HCT116 (cell line): Measurements from ENCODE around the gene RNF220. TPM values are rescaled to one million over a fixed set of nuclear protein-coding genes. Genes with fewer than 3 reads are reported as not detected.

Experiments used
- ATAC-seq: fragments of 200-7000 bp; cut with Tn5 transposase; 2 replicates; pipeline ENCODE4 v1.9.1; 2020; ENCODE audit warnings: mild to moderate bottlenecking, moderate library complexity
- BruUV-seq: library from RNA; stranded (reverse); fragments of 400-500 nt; replicated peaks from 2 replicates; lab custom pipeline; 2021; lab: Mats Ljungman, UMichigan
- CTCF ChIA-PET: fragments of 300-600 bp; sonication (Branson Sonifier 250); formaldehyde crosslinking; loops from one replicate; lab custom pipeline; 2021; ENCODE audit warnings: antibody characterized with exemption; lab: Charles Lee
- POLR2A ChIA-PET: fragments of 300-600, 350-600 bp; sonication (Branson Sonifier 250); formaldehyde crosslinking; loops from one replicate; lab custom pipeline; 2021; ENCODE audit warnings: antibody characterized with exemption; lab: Charles Lee
- RAD21 ChIA-PET, 2 experiments: fragments of 300-600 bp; sonication (Branson Sonifier 250); formaldehyde crosslinking; loops; one replicate each; lab custom pipeline; 2023; ENCODE audit warnings: low total read pairs in 2 of 2; ENCODE audit not compliant: uncharacterized antibody in 2 of 2, unreplicated experiment in 2 of 2, low non-redundant PET in 1 of 2; lab: Charles Lee
- DNase-seq: peaks from one replicate; pipeline ENCODE4 v3.0.0-alpha.2; 2010; ENCODE audit warnings: low read depth, low spot score
- H2AFZ ChIP-seq: fragments of 200-600 bp; shearing (Covaris generic), sonication (generic); 2 replicates; pipeline ENCODE4 v1.6.1; 2017; ENCODE audit warnings: low read depth, mixed run types, mixed read lengths, antibody characterized with exemption, low read length; ENCODE audit not compliant: poor library complexity, severe bottlenecking
- H3K27ac ChIP-seq: 2 replicates; pipeline ENCODE4 v1.5.1; 2012; ENCODE audit warnings: low read depth, low read length
- H3K27me3 ChIP-seq: fragments of 200-600 bp; sonication (generic); 2 replicates; pipeline ENCODE4 v1.6.1; 2016; ENCODE audit warnings: mixed run types, low read length, mixed read lengths; ENCODE audit not compliant: insufficient read depth
- H3K36me3 ChIP-seq, 2 experiments: fragments of 200-500 bp in 1 of 2; fragments of 200-600 bp in 1 of 2; sonication (Bioruptor generic) in 1 of 2; sonication (generic) in 1 of 2; 2 replicates each; pipeline versions ENCODE4 v1.5.1 to v1.6.1; 2014 to 2016; ENCODE audit warnings: low read length in 2 of 2, inconsistent platforms in 1 of 2, mixed read lengths in 1 of 2, mixed run types in 1 of 2; ENCODE audit not compliant: insufficient read depth in 2 of 2, control insufficient read depth in 1 of 2
- H3K4me1 ChIP-seq, 2 experiments: fragments of 200-600 bp in 1 of 2; sonication (generic) in 1 of 2; 2 replicates each; pipeline versions ENCODE4 v1.5.1 to v1.6.1; 2012 to 2017; ENCODE audit warnings: low read length in 2 of 2, inconsistent platforms in 1 of 2, mild to moderate bottlenecking in 1 of 2, mixed read lengths in 1 of 2, mixed run types in 1 of 2, moderate library complexity in 1 of 2; ENCODE audit not compliant: insufficient read depth in 2 of 2, control insufficient read depth in 1 of 2
- H3K4me2 ChIP-seq: fragments of 200-600 bp; sonication (generic); 2 replicates; pipeline ENCODE4 v1.6.1; 2017; ENCODE audit warnings: mixed run types, low read length, mixed read lengths
- H3K4me3 ChIP-seq, 2 experiments: fragments of 200-600 bp in 1 of 2; sonication (generic) in 1 of 2; replicated peaks in 1 of 2; 2 replicates each; pipeline ENCODE4 v1.5.1; 2011 to 2016; ENCODE audit warnings: low read length in 2 of 2, control low read depth in 1 of 2, low read depth in 1 of 2, mild to moderate bottlenecking in 1 of 2, mixed read lengths in 1 of 2, mixed run types in 1 of 2
- H3K79me2 ChIP-seq: fragments of 200-600 bp; sonication (generic); 2 replicates; pipeline ENCODE4 v1.6.1; 2017; ENCODE audit warnings: mild to moderate bottlenecking, mixed run types, low read length, moderate library complexity, mixed read lengths; ENCODE audit not compliant: insufficient read depth
- H3K9ac ChIP-seq: fragments of 200-600 bp; sonication (generic); 2 replicates; pipeline ENCODE4 v1.6.1; 2016; ENCODE audit warnings: low read length, mixed read lengths
- H3K9me2 ChIP-seq: fragments of 200-600 bp; sonication (generic), shearing (Covaris generic); 2 replicates; pipeline ENCODE4 v1.6.1; 2017; ENCODE audit warnings: mixed run types, mild to moderate bottlenecking, moderate library complexity; ENCODE audit not compliant: insufficient read depth
- H3K9me3 ChIP-seq, 2 experiments: fragments of 200-500 bp in 1 of 2; fragments of 200-600 bp in 1 of 2; sonication (Bioruptor generic) in 1 of 2; sonication (generic) in 1 of 2; 2 replicates each; pipeline ENCODE4 v1.6.1; 2014 to 2017; ENCODE audit warnings: low read length in 2 of 2, mixed read lengths in 2 of 2, inconsistent platforms in 1 of 2, low read depth in 1 of 2, mild to moderate bottlenecking in 1 of 2, mixed run types in 1 of 2, moderate library complexity in 1 of 2; ENCODE audit not compliant: control insufficient read depth in 1 of 2, insufficient read depth in 1 of 2
- H4K20me1 ChIP-seq: fragments of 200-600 bp; sonication (generic), shearing (Covaris generic); 2 replicates; pipeline ENCODE4 v1.6.1; 2017; ENCODE audit warnings: mixed run types, mild to moderate bottlenecking, moderate library complexity; ENCODE audit not compliant: insufficient read depth
- CBX3 ChIP-seq: IDR thresholded peaks from 2 replicates; pipeline ENCODE4 v1.6.1; 2012; ENCODE audit warnings: low read depth
- CEBPB ChIP-seq: IDR thresholded peaks from 2 replicates; pipeline ENCODE4 v1.6.1; 2012; ENCODE audit warnings: low read depth
- CTCF ChIP-seq, 3 experiments: fragments of 200-600 bp in 1 of 3; sonication (generic) in 1 of 3; IDR thresholded peaks in 2 of 3; conservative IDR thresholded peaks in 1 of 3; 2 replicates each; pipeline ENCODE4 v1.5.1; 2012 to 2017; ENCODE audit warnings: low read depth in 2 of 3, low read length in 2 of 3, antibody characterized with exemption in 1 of 3, borderline replicate concordance in 1 of 3, control low read depth in 1 of 3, mild to moderate bottlenecking in 1 of 3, mixed read lengths in 1 of 3, mixed run types in 1 of 3, moderate library complexity in 1 of 3; ENCODE audit not compliant: insufficient read depth in 1 of 3
- JUND ChIP-seq: IDR thresholded peaks from 2 replicates; pipeline ENCODE4 v1.6.1; 2012
- MAX ChIP-seq: IDR thresholded peaks from 2 replicates; pipeline ENCODE4 v1.6.1; 2012
- intact Hi-C: fragments of 100-400 bp; cut with micrococcal nuclease; formaldehyde crosslinking; loops from 2 replicates; pipeline ENCODE4 v1.10.0; 2022
- total RNA-seq: library from RNA; stranded (reverse); gene quantifications from one replicate; pipeline ENCODE4 v1.2.1, GENCODE V29; 2021; ENCODE audit not compliant: unreplicated experiment

RNF220 gene
- total RNA-seq, 1 experiment from 2014 or later = 84.5 TPM

GRCh38 chr1:44553127-44553758, 148.2 kb downstream of the RNF220 start:
- DNase-seq = peak; percentile 10
- H3K36me3 ChIP-seq = no peaks in the 10 kb centered on the region
- ATAC-seq = peak; percentile 75
- H3K4me2 ChIP-seq = peak overlapping the region; percentile 74
- H4K20me1 ChIP-seq = no peaks in the 10 kb centered on the region
- no peaks in the 10 kb centered on the region for H3K9me3 ChIP-seq
- peak overlapping the region; percentile 75 for H2AFZ ChIP-seq
- TF ChIP-seq MAX (no peak; the same call in 1 of the 2 replicates), CTCF (IDR thresholded peaks at IDR 0.05 in 2 of 3, conservative IDR thresholded peaks at IDR 0.05 in 1 of 3; ENCODE audit: borderline replicate concordance in 1 of 3, insufficient read depth in 1 of 3, low read depth in 2 of 3, low read length in 2 of 3) (peak in 2 of 3 experiments; percentile 28 to 36; a peak in 4 of 6 replicates)
- ChIA-PET RAD21 (interaction anchor here in 1 of 2 experiments (0.5 kb wide), 1 partner anchor 43 kb away, joined by 9 read pairs; no protein-coding TSS in a partner anchor), CTCF (interaction anchor here (0.9 to 2.0 kb wide), 4 partner anchors 19 to 233 kb away, joined by 3 to 11 read pairs (median 3); no protein-coding TSS in a partner anchor), POLR2A (interaction anchor here (0.7 to 1.1 kb wide), 3 partner anchors 10 to 177 kb away, joined by 3 to 6 read pairs (median 3); no protein-coding TSS in a partner anchor)
- H3K27ac ChIP-seq = no peak overlapping the region; the same call in 1 of the 2 replicates
- no peaks in the 10 kb centered on the region for H3K79me2 ChIP-seq
- no TSS peak for BruUV-seq
- intact Hi-C loops = no loop called here
- no peaks in the 10 kb centered on the region for H3K9me2 ChIP-seq
- H3K4me1 ChIP-seq = peaks cover 23 to 46% of the 10 kb centered on the region in 2 experiments
- peak overlapping the region; percentile 25 for H3K9ac ChIP-seq
- peak overlapping the region in 1 of 2 experiments; percentile 34; a peak in 2 of 4 replicates for H3K4me3 ChIP-seq
- no peaks in the 10 kb centered on the region for H3K27me3 ChIP-seq

GRCh38 chr1:44553771-44554170, 148.7 kb downstream of the RNF220 start:
- Histone ChIP-seq H3K4me2 (peak overlapping the region; percentile 74), H3K4me3 (peak overlapping the region in 1 of 2 experiments; percentile 34; a peak in 2 of 4 replicates), H3K9me2 (no peaks in the 10 kb centered on the region), H3K27me3 (no peaks in the 10 kb centered on the region), H3K79me2 (no peaks in the 10 kb centered on the region), H3K27ac (no peak overlapping the region; the same call in 1 of the 2 replicates), H3K9me3 (no peaks in the 10 kb centered on the region), H3K4me1 (peaks cover 23 to 47% of the 10 kb centered on the region in 2 experiments), H3K36me3 (no peaks in the 10 kb centered on the region), H4K20me1 (no peaks in the 10 kb centered on the region), H2AFZ (peak overlapping the region; percentile 75), H3K9ac (peak overlapping the region; percentile 25)
- CTCF ChIA-PET = interaction anchor here (0.9 to 2.0 kb wide), 5 partner anchors 18 to 234 kb away, joined by 3 to 11 read pairs (median 3); no protein-coding TSS in a partner anchor
- peak; percentile 36 for DNase-seq
- intact Hi-C loops = no loop called here
- POLR2A ChIA-PET = interaction anchor here (0.9 to 1.1 kb wide), 3 partner anchors 10 to 177 kb away, joined by 3 to 4 read pairs (median 3); no protein-coding TSS in a partner anchor
- BruUV-seq = no TSS peak
- TF ChIP-seq CEBPB (no peak), JUND (peak; percentile 45; the same call in 1 of the 2 replicates), CBX3 (no peak)
- peak; percentile 94 for ATAC-seq
- RAD21 ChIA-PET = no interaction called here
